HCT116 (cell line): ENCODE results near the gene ATP2A3. TPM values are rescaled to one million over a fixed set of nuclear protein-coding genes. Genes with fewer than 3 reads are reported as not detected.

Source experiments
- ATAC-seq: fragments of 200-7000 bp; cut with Tn5 transposase; 2 replicates; pipeline ENCODE4 v1.9.1; 2020; ENCODE audit warnings: mild to moderate bottlenecking, moderate library complexity
- BruUV-seq: library from RNA; stranded (reverse); fragments of 400-500 nt; replicated peaks from 2 replicates; lab custom pipeline; 2021; lab: Mats Ljungman, UMichigan
- CTCF ChIA-PET: fragments of 300-600 bp; sonication (Branson Sonifier 250); formaldehyde crosslinking; loops from one replicate; lab custom pipeline; 2021; ENCODE audit warnings: antibody characterized with exemption; lab: Charles Lee
- POLR2A ChIA-PET: fragments of 300-600, 350-600 bp; sonication (Branson Sonifier 250); formaldehyde crosslinking; loops from one replicate; lab custom pipeline; 2021; ENCODE audit warnings: antibody characterized with exemption; lab: Charles Lee
- RAD21 ChIA-PET, 2 experiments: fragments of 300-600 bp; sonication (Branson Sonifier 250); formaldehyde crosslinking; loops; one replicate each; lab custom pipeline; 2023; ENCODE audit warnings: low total read pairs in 2 of 2; ENCODE audit not compliant: uncharacterized antibody in 2 of 2, unreplicated experiment in 2 of 2, low non-redundant PET in 1 of 2; lab: Charles Lee
- DNase-seq: peaks from one replicate; pipeline ENCODE4 v3.0.0-alpha.2; 2010; ENCODE audit warnings: low read depth, low spot score
- H2AFZ ChIP-seq: fragments of 200-600 bp; shearing (Covaris generic), sonication (generic); 2 replicates; pipeline ENCODE4 v1.6.1; 2017; ENCODE audit warnings: low read depth, mixed run types, mixed read lengths, antibody characterized with exemption, low read length; ENCODE audit not compliant: poor library complexity, severe bottlenecking
- H3K27ac ChIP-seq: 2 replicates; pipeline ENCODE4 v1.5.1; 2012; ENCODE audit warnings: low read depth, low read length
- H3K27me3 ChIP-seq: fragments of 200-600 bp; sonication (generic); 2 replicates; pipeline ENCODE4 v1.6.1; 2016; ENCODE audit warnings: mixed run types, low read length, mixed read lengths; ENCODE audit not compliant: insufficient read depth
- H3K36me3 ChIP-seq, 2 experiments: fragments of 200-500 bp in 1 of 2; fragments of 200-600 bp in 1 of 2; sonication (Bioruptor generic) in 1 of 2; sonication (generic) in 1 of 2; 2 replicates each; pipeline versions ENCODE4 v1.5.1 to v1.6.1; 2014 to 2016; ENCODE audit warnings: low read length in 2 of 2, inconsistent platforms in 1 of 2, mixed read lengths in 1 of 2, mixed run types in 1 of 2; ENCODE audit not compliant: insufficient read depth in 2 of 2, control insufficient read depth in 1 of 2
- H3K4me1 ChIP-seq, 2 experiments: fragments of 200-600 bp in 1 of 2; sonication (generic) in 1 of 2; 2 replicates each; pipeline versions ENCODE4 v1.5.1 to v1.6.1; 2012 to 2017; ENCODE audit warnings: low read length in 2 of 2, inconsistent platforms in 1 of 2, mild to moderate bottlenecking in 1 of 2, mixed read lengths in 1 of 2, mixed run types in 1 of 2, moderate library complexity in 1 of 2; ENCODE audit not compliant: insufficient read depth in 2 of 2, control insufficient read depth in 1 of 2
- H3K4me2 ChIP-seq: fragments of 200-600 bp; sonication (generic); 2 replicates; pipeline ENCODE4 v1.6.1; 2017; ENCODE audit warnings: mixed run types, low read length, mixed read lengths
- H3K4me3 ChIP-seq, 2 experiments: fragments of 200-600 bp in 1 of 2; sonication (generic) in 1 of 2; replicated peaks in 1 of 2; 2 replicates each; pipeline ENCODE4 v1.5.1; 2011 to 2016; ENCODE audit warnings: low read length in 2 of 2, control low read depth in 1 of 2, low read depth in 1 of 2, mild to moderate bottlenecking in 1 of 2, mixed read lengths in 1 of 2, mixed run types in 1 of 2
- H3K79me2 ChIP-seq: fragments of 200-600 bp; sonication (generic); 2 replicates; pipeline ENCODE4 v1.6.1; 2017; ENCODE audit warnings: mild to moderate bottlenecking, mixed run types, low read length, moderate library complexity, mixed read lengths; ENCODE audit not compliant: insufficient read depth
- H3K9ac ChIP-seq: fragments of 200-600 bp; sonication (generic); 2 replicates; pipeline ENCODE4 v1.6.1; 2016; ENCODE audit warnings: low read length, mixed read lengths
- H3K9me2 ChIP-seq: fragments of 200-600 bp; sonication (generic), shearing (Covaris generic); 2 replicates; pipeline ENCODE4 v1.6.1; 2017; ENCODE audit warnings: mixed run types, mild to moderate bottlenecking, moderate library complexity; ENCODE audit not compliant: insufficient read depth
- H3K9me3 ChIP-seq, 2 experiments: fragments of 200-500 bp in 1 of 2; fragments of 200-600 bp in 1 of 2; sonication (Bioruptor generic) in 1 of 2; sonication (generic) in 1 of 2; 2 replicates each; pipeline ENCODE4 v1.6.1; 2014 to 2017; ENCODE audit warnings: low read length in 2 of 2, mixed read lengths in 2 of 2, inconsistent platforms in 1 of 2, low read depth in 1 of 2, mild to moderate bottlenecking in 1 of 2, mixed run types in 1 of 2, moderate library complexity in 1 of 2; ENCODE audit not compliant: control insufficient read depth in 1 of 2, insufficient read depth in 1 of 2
- H4K20me1 ChIP-seq: fragments of 200-600 bp; sonication (generic), shearing (Covaris generic); 2 replicates; pipeline ENCODE4 v1.6.1; 2017; ENCODE audit warnings: mixed run types, mild to moderate bottlenecking, moderate library complexity; ENCODE audit not compliant: insufficient read depth
- CEBPB ChIP-seq: IDR thresholded peaks from 2 replicates; pipeline ENCODE4 v1.6.1; 2012; ENCODE audit warnings: low read depth
- EZH2phosphoT487 ChIP-seq: fragments of 200-600 bp; IDR thresholded peaks from 2 replicates; pipeline ENCODE4 v1.6.1; 2018; ENCODE audit warnings: antibody characterized with exemption, borderline replicate concordance
- JUND ChIP-seq: IDR thresholded peaks from 2 replicates; pipeline ENCODE4 v1.6.1; 2012
- POLR2A ChIP-seq: IDR thresholded peaks from 2 replicates; pipeline ENCODE4 v1.7.0; 2011; ENCODE audit warnings: borderline replicate concordance; ENCODE audit not compliant: insufficient read depth, insufficient read length; ENCODE audit errors: extremely low read depth
- SIN3A ChIP-seq: IDR thresholded peaks from 2 replicates; pipeline ENCODE4 v1.6.1; 2012; ENCODE audit warnings: low read depth
- SRF ChIP-seq: IDR thresholded peaks from 2 replicates; pipeline ENCODE4 v1.6.1; 2012; ENCODE audit warnings: low read depth
- YY1 ChIP-seq: IDR thresholded peaks from 2 replicates; pipeline ENCODE4 v1.6.1; 2011; ENCODE audit warnings: low read length, low read depth, moderate library complexity, mild to moderate bottlenecking; ENCODE audit not compliant: insufficient replicate concordance; ENCODE audit errors: extremely low read depth
- intact Hi-C: fragments of 100-400 bp; cut with micrococcal nuclease; formaldehyde crosslinking; loops from 2 replicates; pipeline ENCODE4 v1.10.0; 2022
- total RNA-seq: library from RNA; stranded (reverse); gene quantifications from one replicate; pipeline ENCODE4 v1.2.1, GENCODE V29; 2021; ENCODE audit not compliant: unreplicated experiment
- TF ChIP-seq, protein P1 (sequence below), 3 experiments: fragments of 200-600 bp in 1 of 3; sonication (generic) in 1 of 3; IDR thresholded peaks in 2 of 3; conservative IDR thresholded peaks in 1 of 3; 2 replicates each; pipeline ENCODE4 v1.5.1; 2012 to 2017; ENCODE audit warnings: low read depth in 2 of 3, low read length in 2 of 3, antibody characterized with exemption in 1 of 3, borderline replicate concordance in 1 of 3, control low read depth in 1 of 3, mild to moderate bottlenecking in 1 of 3, mixed read lengths in 1 of 3, mixed run types in 1 of 3, moderate library complexity in 1 of 3; ENCODE audit not compliant: insufficient read depth in 1 of 3
- TF ChIP-seq, protein P2 (sequence below): IDR thresholded peaks from 2 replicates; pipeline ENCODE4 v1.6.1; 2012

The ATP2A3 gene
- total RNA-seq, 1 experiment from 2014 or later, result 23.1 TPM

DNA sequence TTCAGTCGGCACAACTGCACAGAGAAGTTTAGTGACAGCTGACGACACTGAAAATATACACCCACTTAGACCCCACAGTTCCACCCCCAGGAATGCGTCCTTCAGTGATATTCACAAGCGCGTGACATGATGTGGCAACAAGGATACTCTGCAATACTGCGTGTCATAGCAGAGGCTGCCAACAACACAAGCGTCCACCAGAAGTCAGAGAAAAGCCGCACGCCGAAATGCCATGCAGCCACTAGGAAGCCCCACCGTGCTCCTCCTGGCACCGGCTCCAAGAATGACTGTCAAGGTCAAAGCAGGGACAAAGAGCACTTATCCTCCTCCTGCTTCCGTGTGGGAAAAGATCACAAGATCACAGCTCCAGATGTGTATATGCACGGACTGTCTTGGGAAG, 3.5 kb downstream of the ATP2A3 start:
- DNase-seq, result no peak
- no peak overlapping the region for H3K4me3 ChIP-seq
- H3K27me3 ChIP-seq, result no peaks in the 10 kb centered on the region
- H4K20me1 ChIP-seq, result no peaks in the 10 kb centered on the region
- no TSS peak for BruUV-seq
- ChIA-PET CTCF (no interaction called here), POLR2A (no interaction called here), RAD21 (no interaction called here)
- no peak overlapping the region for H3K27ac ChIP-seq
- intact Hi-C loops, result no loop called here
- H3K4me1 ChIP-seq, result peaks cover 22 to 40% of the 10 kb centered on the region in 2 experiments
- no peaks in the 10 kb centered on the region for H3K9me2 ChIP-seq
- H3K9ac ChIP-seq, result no peak overlapping the region
- H3K9me3 ChIP-seq, result no peaks in the 10 kb centered on the region
- no peak for ATAC-seq
- TF ChIP-seq, protein P1, sequence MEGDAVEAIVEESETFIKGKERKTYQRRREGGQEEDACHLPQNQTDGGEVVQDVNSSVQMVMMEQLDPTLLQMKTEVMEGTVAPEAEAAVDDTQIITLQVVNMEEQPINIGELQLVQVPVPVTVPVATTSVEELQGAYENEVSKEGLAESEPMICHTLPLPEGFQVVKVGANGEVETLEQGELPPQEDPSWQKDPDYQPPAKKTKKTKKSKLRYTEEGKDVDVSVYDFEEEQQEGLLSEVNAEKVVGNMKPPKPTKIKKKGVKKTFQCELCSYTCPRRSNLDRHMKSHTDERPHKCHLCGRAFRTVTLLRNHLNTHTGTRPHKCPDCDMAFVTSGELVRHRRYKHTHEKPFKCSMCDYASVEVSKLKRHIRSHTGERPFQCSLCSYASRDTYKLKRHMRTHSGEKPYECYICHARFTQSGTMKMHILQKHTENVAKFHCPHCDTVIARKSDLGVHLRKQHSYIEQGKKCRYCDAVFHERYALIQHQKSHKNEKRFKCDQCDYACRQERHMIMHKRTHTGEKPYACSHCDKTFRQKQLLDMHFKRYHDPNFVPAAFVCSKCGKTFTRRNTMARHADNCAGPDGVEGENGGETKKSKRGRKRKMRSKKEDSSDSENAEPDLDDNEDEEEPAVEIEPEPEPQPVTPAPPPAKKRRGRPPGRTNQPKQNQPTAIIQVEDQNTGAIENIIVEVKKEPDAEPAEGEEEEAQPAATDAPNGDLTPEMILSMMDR (IDR thresholded peaks at IDR 0.05 in 2 of 3, conservative IDR thresholded peaks at IDR 0.05 in 1 of 3; ENCODE audit: borderline replicate concordance in 1 of 3, insufficient read depth in 1 of 3, low read depth in 2 of 3, low read length in 2 of 3), result no peak
- no peak for TF ChIP-seq SIN3A
- no peak for TF ChIP-seq YY1
- no peak for TF ChIP-seq EZH2phosphoT487
- TF ChIP-seq POLR2A, result no peak
- TF ChIP-seq SRF, result no peak
- TF ChIP-seq, protein P2, sequence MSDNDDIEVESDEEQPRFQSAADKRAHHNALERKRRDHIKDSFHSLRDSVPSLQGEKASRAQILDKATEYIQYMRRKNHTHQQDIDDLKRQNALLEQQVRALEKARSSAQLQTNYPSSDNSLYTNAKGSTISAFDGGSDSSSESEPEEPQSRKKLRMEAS, result no peak
- no peak for TF ChIP-seq JUND
- no peak for TF ChIP-seq CEBPB
- no peaks in the 10 kb centered on the region for H3K79me2 ChIP-seq
- no peaks in the 10 kb centered on the region for H3K36me3 ChIP-seq
- no peak overlapping the region for H3K4me2 ChIP-seq
- no peak overlapping the region for H2AFZ ChIP-seq
